Suprapubic skin (tissue), 4 donors: Measurements from ENCODE around the gene PKN1. TPM values are rescaled to one million over a fixed set of nuclear protein-coding genes. Genes with fewer than 3 reads are reported as not detected.

Experiments
- DNase-seq, 2 donors: peaks; one replicate each; pipeline ENCODE4 v3.0.0-alpha.2; 2019; ENCODE audit warnings: low spot score in 2 of 2
- H3K27ac ChIP-seq: fragments of 200-600 bp; sonication (generic); one replicate; pipeline ENCODE4 v1.5.1; 2019
- H3K27me3 ChIP-seq: fragments of 200-600 bp; sonication (generic); one replicate; pipeline ENCODE4 v1.5.1; 2019
- H3K36me3 ChIP-seq: fragments of 200-600 bp; sonication (generic); one replicate; pipeline ENCODE4 v1.5.1; 2019
- H3K4me1 ChIP-seq: fragments of 200-600 bp; sonication (generic); one replicate; pipeline ENCODE4 v1.5.1; 2019
- H3K4me3 ChIP-seq: fragments of 200-600 bp; sonication (generic); one replicate; pipeline ENCODE4 v1.5.1; 2019; ENCODE audit warnings: mild to moderate bottlenecking
- H3K9me3 ChIP-seq: fragments of 200-600 bp; sonication (generic); one replicate; pipeline ENCODE4 v1.5.1; 2019
- EP300 ChIP-seq: sonication (generic); formaldehyde crosslinking; IDR thresholded peaks from one replicate; pipeline ENCODE4 v1.6.1; 2017; ENCODE audit warnings: antibody characterized with exemption
- POLR2A ChIP-seq, 2 donors: fragments of 450-650 bp; IDR thresholded peaks; one replicate each; pipeline ENCODE4 v1.6.1; 2017; ENCODE audit warnings: antibody characterized with exemption in 2 of 2, mild to moderate bottlenecking in 2 of 2, moderate library complexity in 2 of 2
- POLR2AphosphoS5 ChIP-seq, 3 donors: sonication (generic); formaldehyde crosslinking; IDR thresholded peaks; one replicate each; pipeline ENCODE4 v1.6.1; 2017; ENCODE audit warnings: antibody characterized with exemption in 3 of 3
- WGBS: methylation state at CpG from one replicate; pipeline ENCODE4 v1.1.5; 2018; 5-methylcytosine and 5-hydroxymethylcytosine counted together
- total RNA-seq, 4 donors: library from RNA; depleted of rRNA; stranded (reverse); fragments of >200 nt; gene quantifications; one replicate each; pipeline ENCODE4 v1.1.0, GENCODE V29; 2016
- TF ChIP-seq, protein P1 (sequence below), 2 donors: fragments of 200-600 bp in 1 of 2; fragments of 450-650 bp in 1 of 2; sonication (generic) in 1 of 2; IDR thresholded peaks; one replicate each; pipeline ENCODE4 v1.5.1; 2016 to 2019; ENCODE audit warnings: antibody characterized with exemption in 2 of 2, mild to moderate bottlenecking in 1 of 2, moderate library complexity in 1 of 2

Gene PKN1
- total RNA-seq, 4 donors from 2014 or later, result 8.6 to 21.2 (median 14.9) TPM

DNA sequence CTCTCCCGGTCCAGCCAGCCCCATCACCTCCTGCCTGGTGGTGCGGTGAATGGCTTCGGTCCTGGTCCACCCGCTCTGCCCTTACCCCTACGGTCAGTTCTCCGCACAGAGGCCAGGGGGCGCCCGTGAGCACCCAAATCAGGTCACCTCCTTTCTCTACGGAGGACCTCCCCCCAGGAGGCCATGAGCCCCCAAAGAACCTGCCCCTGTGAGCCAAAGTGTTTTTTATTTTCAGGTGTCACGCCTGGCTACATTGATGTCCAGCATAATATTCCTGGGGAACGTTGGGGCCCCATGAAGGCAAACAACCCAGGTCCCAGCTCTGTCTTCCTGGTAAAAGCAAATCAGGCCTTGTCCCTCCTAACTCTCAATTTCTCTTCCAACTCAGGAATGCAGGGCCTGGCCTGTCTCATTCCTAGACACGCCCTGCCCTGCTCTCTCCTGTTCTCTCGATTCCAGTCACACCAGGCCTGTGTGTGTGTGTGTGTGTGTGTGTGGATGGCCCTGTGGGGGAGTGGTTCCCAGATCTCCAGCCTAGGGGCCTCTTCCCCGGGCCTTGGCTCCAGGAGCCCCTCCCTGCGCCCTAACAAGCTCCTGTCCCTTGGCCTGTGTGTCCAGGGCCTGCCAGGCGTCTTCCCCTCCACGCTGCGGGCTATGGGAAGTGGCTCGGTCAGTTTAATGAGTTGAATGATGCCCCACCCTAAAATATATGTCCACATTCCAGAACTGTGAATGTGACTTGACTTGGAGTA lies 72.6 kb downstream of the PKN1 start:
- WGBS, result 34% methylated on average over 19 of the region's 19 CpGs
- H3K4me1 ChIP-seq, result peaks cover 20% of the 10 kb centered on the region
- H3K27me3 ChIP-seq, result no peaks in the 10 kb centered on the region
- H3K27ac ChIP-seq, result peak overlapping the region; percentile 87
- TF ChIP-seq POLR2A (IDR thresholded peaks at IDR 0.05), result no peak
- TF ChIP-seq, protein P1, sequence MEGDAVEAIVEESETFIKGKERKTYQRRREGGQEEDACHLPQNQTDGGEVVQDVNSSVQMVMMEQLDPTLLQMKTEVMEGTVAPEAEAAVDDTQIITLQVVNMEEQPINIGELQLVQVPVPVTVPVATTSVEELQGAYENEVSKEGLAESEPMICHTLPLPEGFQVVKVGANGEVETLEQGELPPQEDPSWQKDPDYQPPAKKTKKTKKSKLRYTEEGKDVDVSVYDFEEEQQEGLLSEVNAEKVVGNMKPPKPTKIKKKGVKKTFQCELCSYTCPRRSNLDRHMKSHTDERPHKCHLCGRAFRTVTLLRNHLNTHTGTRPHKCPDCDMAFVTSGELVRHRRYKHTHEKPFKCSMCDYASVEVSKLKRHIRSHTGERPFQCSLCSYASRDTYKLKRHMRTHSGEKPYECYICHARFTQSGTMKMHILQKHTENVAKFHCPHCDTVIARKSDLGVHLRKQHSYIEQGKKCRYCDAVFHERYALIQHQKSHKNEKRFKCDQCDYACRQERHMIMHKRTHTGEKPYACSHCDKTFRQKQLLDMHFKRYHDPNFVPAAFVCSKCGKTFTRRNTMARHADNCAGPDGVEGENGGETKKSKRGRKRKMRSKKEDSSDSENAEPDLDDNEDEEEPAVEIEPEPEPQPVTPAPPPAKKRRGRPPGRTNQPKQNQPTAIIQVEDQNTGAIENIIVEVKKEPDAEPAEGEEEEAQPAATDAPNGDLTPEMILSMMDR (IDR thresholded peaks at IDR 0.05), result peak; percentile 43 to 79
- H3K9me3 ChIP-seq, result no peaks in the 10 kb centered on the region
- H3K4me3 ChIP-seq, result no peak overlapping the region
- H3K36me3 ChIP-seq, result no peaks in the 10 kb centered on the region
- peak in 1 of 2 donors; percentile 78 for DNase-seq

DNA sequence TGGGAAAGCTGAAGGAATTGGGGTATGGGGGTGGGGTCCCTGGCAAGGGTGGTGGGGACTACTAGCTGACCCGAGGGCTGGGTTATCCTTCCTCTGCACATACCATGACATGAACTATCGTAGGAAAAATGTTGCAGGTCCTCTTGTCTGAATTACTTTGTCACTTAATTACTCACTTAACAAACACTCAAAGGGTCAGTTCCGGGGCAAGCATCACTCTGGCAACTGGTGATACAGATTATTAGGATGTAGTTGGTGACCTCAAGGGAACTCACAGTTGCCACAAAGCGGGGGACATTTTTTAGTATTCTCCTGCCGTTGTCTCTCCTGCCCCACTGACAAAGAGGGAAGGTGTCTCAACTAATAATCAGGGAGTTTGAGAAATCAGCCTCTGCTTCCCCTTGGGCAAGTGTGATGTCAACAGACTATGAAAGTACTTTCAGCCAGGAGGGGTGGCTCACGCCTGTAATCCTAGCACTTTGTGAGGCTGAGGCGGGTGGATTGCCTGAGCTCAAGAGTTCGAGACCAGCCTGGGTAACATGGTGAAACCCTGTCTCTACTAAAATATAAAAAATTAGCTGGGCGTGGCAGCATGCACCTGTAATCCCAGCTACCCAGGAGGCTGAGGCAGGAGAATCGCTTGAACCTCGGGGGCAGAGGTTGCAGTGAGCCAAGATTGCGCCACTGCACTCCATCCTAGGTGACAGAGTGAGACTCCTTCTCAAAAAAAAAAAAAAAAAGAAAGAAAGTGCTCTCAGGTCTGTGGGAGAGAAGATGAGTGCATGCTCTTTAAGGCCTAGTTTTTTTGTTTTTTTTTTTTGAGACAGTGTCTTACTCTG lies 74.8 kb downstream of the PKN1 start:
- H3K9me3 ChIP-seq, result no peaks in the 10 kb centered on the region
- no peak overlapping the region for H3K27ac ChIP-seq
- TF ChIP-seq POLR2AphosphoS5 (IDR thresholded peaks at IDR 0.05) (no peak), EP300 (no peak), POLR2A (IDR thresholded peaks at IDR 0.05) (no peak)
- TF ChIP-seq, protein P1 (IDR thresholded peaks at IDR 0.05), result no peak
- no peak for DNase-seq
- whole genome bisulfite sequencing, result 62% methylated on average over 11 of the region's 12 CpGs
- peaks cover 28% of the 10 kb centered on the region for H3K4me1 ChIP-seq
- no peaks in the 10 kb centered on the region for H3K36me3 ChIP-seq
- no peak overlapping the region for H3K4me3 ChIP-seq
- no peaks in the 10 kb centered on the region for H3K27me3 ChIP-seq

DNA sequence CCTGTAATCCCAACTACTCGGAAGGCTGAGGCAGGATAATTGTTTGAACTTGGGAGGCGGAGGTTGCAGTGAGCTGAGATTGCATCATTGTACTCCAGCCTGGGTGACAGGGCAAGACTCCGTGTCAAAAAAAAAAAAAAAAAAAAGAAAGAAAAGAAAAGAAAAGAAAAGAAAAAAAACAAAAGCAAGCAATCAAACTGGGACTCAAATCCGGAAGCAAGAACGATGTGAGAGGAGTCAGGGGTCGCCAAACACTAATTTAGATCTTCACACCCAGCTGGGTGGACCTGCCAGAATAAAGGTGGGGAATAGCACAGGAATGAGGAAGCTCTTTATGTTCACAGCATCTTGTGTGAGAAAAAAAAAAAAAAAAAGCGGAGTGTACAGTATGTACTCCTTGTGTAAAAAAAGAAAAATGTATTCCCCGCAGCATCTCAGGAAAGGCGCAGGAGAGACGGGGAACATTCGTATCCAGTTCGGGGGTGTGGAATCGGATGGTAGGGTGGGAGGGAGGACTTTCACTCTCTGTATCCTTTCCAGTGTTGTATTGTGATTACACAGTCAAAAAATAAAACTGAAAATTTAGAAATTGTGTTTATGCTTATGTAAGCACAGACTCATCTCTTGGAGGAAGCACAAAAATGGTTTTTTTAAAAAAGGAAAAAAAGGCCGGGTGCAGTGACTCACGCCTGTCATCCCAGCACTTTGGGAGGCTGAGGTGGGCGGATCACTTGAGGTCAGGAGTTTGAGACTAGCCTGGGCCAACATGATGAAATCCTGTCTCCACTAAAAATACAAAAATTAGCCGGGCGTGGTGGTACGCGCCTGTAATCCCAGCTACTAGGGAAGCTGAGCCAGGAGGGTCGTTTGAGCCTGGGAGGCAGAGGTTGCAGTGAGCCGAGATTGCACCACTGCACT lies 77.5 kb downstream of the PKN1 start:
- H3K4me1 ChIP-seq, result peaks cover 38% of the 10 kb centered on the region
- DNase-seq, result peak in 1 of 2 donors; percentile 84
- H3K27ac ChIP-seq, result peak overlapping the region; percentile 69
- no peaks in the 10 kb centered on the region for H3K9me3 ChIP-seq
- no peaks in the 10 kb centered on the region for H3K27me3 ChIP-seq
- peak in 1 of 3 donors; percentile 51 for TF ChIP-seq POLR2AphosphoS5 (IDR thresholded peaks at IDR 0.05)
- TF ChIP-seq, protein P1 (IDR thresholded peaks at IDR 0.05), result no peak
- peaks cover 18% of the 10 kb centered on the region for H3K36me3 ChIP-seq
- WGBS, result 20% methylated on average over 22 of the region's 22 CpGs
- no peak overlapping the region for H3K4me3 ChIP-seq

DNA sequence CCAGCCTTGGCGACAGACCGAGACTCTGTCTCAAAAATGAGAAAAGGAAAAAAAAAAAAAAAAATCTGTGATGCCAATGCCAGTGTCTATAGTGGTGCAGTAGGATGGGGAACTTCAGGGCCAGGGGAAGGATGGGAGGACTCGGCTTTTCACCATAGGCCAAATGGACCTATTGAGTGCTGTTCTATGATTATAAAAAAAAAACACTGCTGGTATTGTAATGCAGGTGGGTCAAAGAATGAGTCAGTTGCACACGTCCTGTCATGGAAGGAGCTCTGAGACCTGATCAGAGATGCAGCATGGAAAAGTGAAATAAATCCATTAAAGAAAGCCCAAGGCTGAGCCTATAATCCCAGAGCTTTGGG lies 78.1 kb downstream of the PKN1 start:
- no peaks in the 10 kb centered on the region for H3K27me3 ChIP-seq
- H3K27ac ChIP-seq, result no peak overlapping the region
- peaks cover 24% of the 10 kb centered on the region for H3K36me3 ChIP-seq
- 61% methylated on average over 4 of the region's 4 CpGs for WGBS
- H3K4me1 ChIP-seq, result peaks cover 41% of the 10 kb centered on the region
- no peak for DNase-seq
- H3K4me3 ChIP-seq, result no peak overlapping the region
- TF ChIP-seq POLR2A (IDR thresholded peaks at IDR 0.05), result no peak
- no peak for TF ChIP-seq POLR2AphosphoS5 (IDR thresholded peaks at IDR 0.05)
- TF ChIP-seq, protein P1 (IDR thresholded peaks at IDR 0.05), result no peak
- TF ChIP-seq EP300, result no peak
- no peaks in the 10 kb centered on the region for H3K9me3 ChIP-seq
